ENCODE measurements around the gene ARID2.

The ARID2 gene

DNA sequence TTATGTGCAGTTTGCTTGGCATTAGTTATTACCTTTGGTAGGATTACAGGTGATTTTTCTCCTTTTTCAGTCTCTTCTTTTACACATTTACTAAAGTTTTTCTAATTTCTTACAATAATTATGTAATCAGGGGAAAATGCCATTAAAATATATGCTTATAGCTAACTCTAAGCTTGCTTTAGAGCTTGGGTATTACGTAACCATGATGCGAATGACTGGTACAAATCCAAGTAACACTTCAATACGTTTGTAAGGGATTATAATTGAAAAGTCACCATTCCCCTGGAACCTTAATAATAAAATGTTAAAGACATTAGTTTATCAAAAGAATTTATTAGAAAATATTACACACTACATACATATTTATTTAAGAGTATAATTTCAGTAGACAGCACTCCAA lies 189.3 kb downstream of the ARID2 start:
- H3K23ac ChIP-seq (ENCODE audit: low read length), result no peak overlapping the region
- H2BK12ac ChIP-seq (ENCODE audit: low read length), result no peak overlapping the region
- H4K91ac ChIP-seq (ENCODE audit: low read depth, low read length), result no peak overlapping the region
- H3K27me3 ChIP-seq (ENCODE audit: insufficient read depth, low read length), result no peaks in the 10 kb centered on the region
- H3K14ac ChIP-seq (ENCODE audit: low read length), result no peak overlapping the region
- no peak overlapping the region for H2BK120ac ChIP-seq (ENCODE audit: insufficient read depth, low read length, poor library complexity)
- H3K18ac ChIP-seq (ENCODE audit: low read length), result no peak overlapping the region
- H3K27ac ChIP-seq (ENCODE audit: low read depth, low read length), result no peak overlapping the region
- H3K4me3 ChIP-seq (ENCODE audit: low read depth, low read length), result no peak overlapping the region
- H3K9ac ChIP-seq (ENCODE audit: low read length), result no peak overlapping the region
- no peaks in the 10 kb centered on the region for H3K4me1 ChIP-seq (ENCODE audit: control insufficient read depth in 1 of 2, insufficient read depth in 2 of 2, low read length in 2 of 2)
- no CpG with 5 or more reads among the region's 3 CpGs for WGBS (ENCODE audit: extremely low coverage, insufficient coverage, insufficient read length)
- H4K12ac ChIP-seq (ENCODE audit: low read depth, low read length), result no peak overlapping the region
- H2BK5ac ChIP-seq (ENCODE audit: low read depth, low read length, poor library complexity), result no peak overlapping the region
- no peak overlapping the region for H3K4me2 ChIP-seq (ENCODE audit: low read length)
- no peak overlapping the region for H3K4ac ChIP-seq (ENCODE audit: low read depth, low read length)
- H3K9me3 ChIP-seq (ENCODE audit: insufficient read depth, low read depth, low read length), result no peaks in the 10 kb centered on the region
- H3K79me2 ChIP-seq (ENCODE audit: control insufficient read depth, insufficient read depth, low read length, poor library complexity), result no peaks in the 10 kb centered on the region
- H4K8ac ChIP-seq (ENCODE audit: low read depth, low read length), result no peak overlapping the region
- H3K79me1 ChIP-seq (ENCODE audit: low read length), result no peaks in the 10 kb centered on the region
- no peak for DNase-seq
- peaks cover 11 to 16% of the 10 kb centered on the region in 2 experiments for H3K36me3 ChIP-seq (ENCODE audit: control insufficient read depth in 1 of 2, insufficient read depth in 2 of 2, low read length in 2 of 2)
- H2AK5ac ChIP-seq (ENCODE audit: low read length), result no peak overlapping the region
- no peak overlapping the region for H2AFZ ChIP-seq (ENCODE audit: insufficient read depth, low read length, poor library complexity)

DNA sequence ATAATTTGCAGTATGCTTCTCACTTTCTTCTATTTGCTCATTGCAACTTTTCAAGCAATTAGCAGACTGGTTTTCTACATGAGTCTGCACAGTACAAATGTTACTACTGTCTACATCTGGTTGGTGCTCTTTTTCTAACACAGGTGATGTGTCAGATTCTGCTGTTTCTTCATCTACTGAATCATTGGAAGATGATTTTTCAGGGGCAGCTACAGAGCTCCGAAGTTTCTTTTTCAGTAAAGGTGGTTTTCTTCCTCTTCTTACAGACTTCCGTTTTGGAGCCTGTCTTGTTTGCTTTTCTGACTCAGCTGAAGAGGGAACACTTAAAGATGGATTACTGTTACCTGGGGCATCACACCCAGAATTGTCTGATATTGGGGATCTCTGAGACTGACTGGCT lies 198.8 kb downstream of the ARID2 start:
- Histone ChIP-seq H2BK12ac (ENCODE audit: low read length) (no peak overlapping the region), H3K4me3 (ENCODE audit: low read depth, low read length) (no peak overlapping the region), H3K4me1 (ENCODE audit: control insufficient read depth in 1 of 2, insufficient read depth in 2 of 2, low read length in 2 of 2) (no peaks in the 10 kb centered on the region), H3K4ac (ENCODE audit: low read depth, low read length) (no peak overlapping the region), H2BK5ac (ENCODE audit: low read depth, low read length, poor library complexity) (no peak overlapping the region), H3K23ac (ENCODE audit: low read length) (no peak overlapping the region), H3K27ac (ENCODE audit: low read depth, low read length) (no peak overlapping the region), H3K36me3 (ENCODE audit: control insufficient read depth in 1 of 2, insufficient read depth in 2 of 2, low read length in 2 of 2) (peaks cover 9 to 30% of the 10 kb centered on the region in 2 experiments), H2BK120ac (ENCODE audit: insufficient read depth, low read length, poor library complexity) (no peak overlapping the region), H3K79me2 (ENCODE audit: control insufficient read depth, insufficient read depth, low read length, poor library complexity) (no peaks in the 10 kb centered on the region), H3K4me2 (ENCODE audit: low read length) (no peak overlapping the region), H3K9me3 (ENCODE audit: insufficient read depth, low read depth, low read length) (no peaks in the 10 kb centered on the region), H4K8ac (ENCODE audit: low read depth, low read length) (no peak overlapping the region), H4K12ac (ENCODE audit: low read depth, low read length) (no peak overlapping the region), H3K79me1 (ENCODE audit: low read length) (no peaks in the 10 kb centered on the region), H2AK5ac (ENCODE audit: low read length) (no peak overlapping the region), H3K9ac (ENCODE audit: low read length) (no peak overlapping the region), H3K27me3 (ENCODE audit: insufficient read depth, low read length) (no peaks in the 10 kb centered on the region), H2AFZ (ENCODE audit: insufficient read depth, low read length, poor library complexity) (no peak overlapping the region), H4K91ac (ENCODE audit: low read depth, low read length) (no peak overlapping the region), H3K18ac (ENCODE audit: low read length) (no peak overlapping the region), H3K14ac (ENCODE audit: low read length) (no peak overlapping the region)
- no peak for DNase-seq
- WGBS (ENCODE audit: extremely low coverage, insufficient coverage, insufficient read length), result no CpG with 5 or more reads among the region's 2 CpGs

DNA sequence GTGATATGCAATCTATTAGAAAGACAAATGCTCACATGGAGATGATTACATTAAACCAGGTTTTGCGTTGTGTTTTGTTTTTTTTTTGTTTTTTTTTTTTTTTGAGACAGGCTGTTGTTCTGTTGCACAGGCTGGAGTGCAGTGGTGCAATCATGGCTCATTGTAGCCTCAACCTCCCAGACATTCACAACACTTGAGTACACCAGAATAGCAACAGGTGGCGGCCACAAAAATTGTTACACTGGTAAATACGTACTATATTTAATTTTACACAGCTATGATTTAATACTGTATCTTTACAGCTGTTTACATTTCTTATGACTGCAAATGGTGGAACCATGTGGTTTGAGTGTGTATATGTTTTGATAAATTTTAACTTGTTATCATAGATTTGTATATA lies 200.9 kb downstream of the ARID2 start:
- H3K4ac ChIP-seq (ENCODE audit: low read depth, low read length), result no peak overlapping the region
- no peaks in the 10 kb centered on the region for H3K4me1 ChIP-seq (ENCODE audit: control insufficient read depth in 1 of 2, insufficient read depth in 2 of 2, low read length in 2 of 2)
- H2AK5ac ChIP-seq (ENCODE audit: low read length), result no peak overlapping the region
- no peak overlapping the region for H3K27ac ChIP-seq (ENCODE audit: low read depth, low read length)
- no peak overlapping the region for H3K4me3 ChIP-seq (ENCODE audit: low read depth, low read length)
- H2AFZ ChIP-seq (ENCODE audit: insufficient read depth, low read length, poor library complexity), result no peak overlapping the region
- H3K9ac ChIP-seq (ENCODE audit: low read length), result no peak overlapping the region
- H4K12ac ChIP-seq (ENCODE audit: low read depth, low read length), result no peak overlapping the region
- no peak overlapping the region for H2BK5ac ChIP-seq (ENCODE audit: low read depth, low read length, poor library complexity)
- no peak for DNase-seq
- no peaks in the 10 kb centered on the region for H3K9me3 ChIP-seq (ENCODE audit: insufficient read depth, low read depth, low read length)
- no peaks in the 10 kb centered on the region for H3K79me2 ChIP-seq (ENCODE audit: control insufficient read depth, insufficient read depth, low read length, poor library complexity)
- WGBS (ENCODE audit: extremely low coverage, insufficient coverage, insufficient read length), result no CpG with 5 or more reads among the region's 3 CpGs
- H3K79me1 ChIP-seq (ENCODE audit: low read length), result no peaks in the 10 kb centered on the region
- H3K27me3 ChIP-seq (ENCODE audit: insufficient read depth, low read length), result no peaks in the 10 kb centered on the region
- H4K91ac ChIP-seq (ENCODE audit: low read depth, low read length), result no peak overlapping the region
- no peak overlapping the region for H3K4me2 ChIP-seq (ENCODE audit: low read length)
- H2BK12ac ChIP-seq (ENCODE audit: low read length), result no peak overlapping the region
- H3K36me3 ChIP-seq (ENCODE audit: control insufficient read depth in 1 of 2, insufficient read depth in 2 of 2, low read length in 2 of 2), result peaks cover 6 to 24% of the 10 kb centered on the region in 2 experiments
- no peak overlapping the region for H2BK120ac ChIP-seq (ENCODE audit: insufficient read depth, low read length, poor library complexity)
- no peak overlapping the region for H3K23ac ChIP-seq (ENCODE audit: low read length)
- no peak overlapping the region for H4K8ac ChIP-seq (ENCODE audit: low read depth, low read length)
- no peak overlapping the region for H3K18ac ChIP-seq (ENCODE audit: low read length)
- no peak overlapping the region for H3K14ac ChIP-seq (ENCODE audit: low read length)

- Histone ChIP-seq H4K12ac (ENCODE audit: low read depth, low read length) (no peak overlapping the region), H3K36me3 (ENCODE audit: control insufficient read depth in 1 of 2, insufficient read depth in 2 of 2, low read length in 2 of 2) (peaks cover 6 to 14% of the 10 kb centered on the region in 2 experiments), H3K4me3 (ENCODE audit: low read depth, low read length) (no peak overlapping the region), H3K27me3 (ENCODE audit: insufficient read depth, low read length) (no peaks in the 10 kb centered on the region), H3K27ac (ENCODE audit: low read depth, low read length) (no peak overlapping the region), H2AK5ac (ENCODE audit: low read length) (no peak overlapping the region), H4K91ac (ENCODE audit: low read depth, low read length) (no peak overlapping the region), H2BK120ac (ENCODE audit: insufficient read depth, low read length, poor library complexity) (no peak overlapping the region), H3K4me2 (ENCODE audit: low read length) (no peak overlapping the region), H3K18ac (ENCODE audit: low read length) (no peak overlapping the region), H3K9ac (ENCODE audit: low read length) (no peak overlapping the region), H2AFZ (ENCODE audit: insufficient read depth, low read length, poor library complexity) (no peak overlapping the region), H3K79me1 (ENCODE audit: low read length) (no peaks in the 10 kb centered on the region), H3K9me3 (ENCODE audit: insufficient read depth, low read depth, low read length) (no peaks in the 10 kb centered on the region), H3K4me1 (ENCODE audit: control insufficient read depth in 1 of 2, insufficient read depth in 2 of 2, low read length in 2 of 2) (no peaks in the 10 kb centered on the region), H2BK12ac (ENCODE audit: low read length) (no peak overlapping the region), H4K8ac (ENCODE audit: low read depth, low read length) (no peak overlapping the region), H3K79me2 (ENCODE audit: control insufficient read depth, insufficient read depth, low read length, poor library complexity) (no peaks in the 10 kb centered on the region), H3K23ac (ENCODE audit: low read length) (no peak overlapping the region), H2BK5ac (ENCODE audit: low read depth, low read length, poor library complexity) (no peak overlapping the region), H3K14ac (ENCODE audit: low read length) (no peak overlapping the region), H3K4ac (ENCODE audit: low read depth, low read length) (no peak overlapping the region)
- DNase-seq, result no peak
- WGBS (ENCODE audit: extremely low coverage, insufficient coverage, insufficient read length), result no CpG with 5 or more reads among the region's 2 CpGs
Observed at GRCh38 chr12:45933504-45933903, 204.0 kb downstream of the ARID2 start.
